Thyroid gland (tissue), 4 donors: ENCODE measurements around the gene TLCD1. TPM values are rescaled to one million over a fixed set of nuclear protein-coding genes. Genes with fewer than 3 reads are reported as not detected.
A peak's percentile ranks its signal among the peaks of the same experiment; 100 is the strongest.

ENCODE experiments used
- DNase-seq, 2 donors: peaks; one replicate each; pipeline ENCODE4 v3.0.0-alpha.2; 2019
- H3K27ac ChIP-seq, 3 donors: fragments of 200-600 bp; sonication (generic); 1 replicate in 2 of 3; 2 replicates in 1 of 3; pipeline ENCODE4 v1.5.1; 2016 to 2019; ENCODE audit warnings: mild to moderate bottlenecking in 1 of 3, moderate library complexity in 1 of 3
- H3K27me3 ChIP-seq: fragments of 200-600 bp; sonication (generic); one replicate; pipeline ENCODE4 v1.5.1; 2019
- H3K36me3 ChIP-seq, 2 donors: fragments of 200-600 bp; sonication (generic); one replicate each; pipeline ENCODE4 v1.5.1; 2016 to 2019
- H3K4me1 ChIP-seq, 2 donors: fragments of 200-600 bp; sonication (generic); one replicate each; pipeline ENCODE4 v1.5.1; 2017 to 2019
- H3K4me3 ChIP-seq, 3 donors: fragments of 200-600 bp; sonication (generic); replicated peaks in 1 of 3; 1 replicate in 2 of 3; 2 replicates in 1 of 3; pipeline ENCODE4 v1.5.1; 2016; ENCODE audit warnings: mild to moderate bottlenecking in 1 of 3
- H3K9me3 ChIP-seq: fragments of 200-600 bp; sonication (generic); one replicate; pipeline ENCODE4 v1.5.1; 2017
- POLR2A ChIP-seq, 2 donors: fragments of 450-650 bp; IDR thresholded peaks; one replicate each; pipeline ENCODE4 v1.6.1; 2017; ENCODE audit warnings: antibody characterized with exemption in 2 of 2, mild to moderate bottlenecking in 2 of 2, moderate library complexity in 1 of 2
- WGBS, 2 donors: methylation state at CpG; one replicate each; pipeline ENCODE4 v1.1.5; 2017; 5-methylcytosine and 5-hydroxymethylcytosine counted together
- intact Hi-C: fragments of 100-400 bp; cut with DNase I; formaldehyde crosslinking; loops from one replicate; pipeline ENCODE4 v1.15.1; 2023
- total RNA-seq, 4 donors: library from RNA; depleted of rRNA; stranded (reverse); fragments of >200 nt; gene quantifications; one replicate each; pipeline ENCODE4 v1.2.3, GENCODE V29; 2016
- TF ChIP-seq, protein P1 (sequence below), 6 experiments: fragments of 200-600 bp in 3 of 6; fragments of 450-650 bp in 3 of 6; sonication (generic) in 3 of 6; IDR thresholded peaks; one replicate each; pipeline ENCODE4 v1.5.1; 2016 to 2019; ENCODE audit warnings: antibody characterized with exemption in 6 of 6, mild to moderate bottlenecking in 2 of 6, inconsistent platforms in 1 of 6, moderate library complexity in 1 of 6

The TLCD1 gene
- total RNA-seq, 4 donors from 2014 or later: 1.6 to 21.4 (median 5.1) TPM

- WGBS, 2 donors: 94% methylated on average over 4 of the region's 4 CpGs
- no peak overlapping the region for H3K27ac ChIP-seq
- H3K36me3 ChIP-seq: peaks cover 82 to 85% of the 10 kb centered on the region in 2 donors
- H3K27me3 ChIP-seq: no peaks in the 10 kb centered on the region
- no peak for DNase-seq
- no peak for TF ChIP-seq POLR2A (IDR thresholded peaks at IDR 0.05)
- TF ChIP-seq, protein P1, sequence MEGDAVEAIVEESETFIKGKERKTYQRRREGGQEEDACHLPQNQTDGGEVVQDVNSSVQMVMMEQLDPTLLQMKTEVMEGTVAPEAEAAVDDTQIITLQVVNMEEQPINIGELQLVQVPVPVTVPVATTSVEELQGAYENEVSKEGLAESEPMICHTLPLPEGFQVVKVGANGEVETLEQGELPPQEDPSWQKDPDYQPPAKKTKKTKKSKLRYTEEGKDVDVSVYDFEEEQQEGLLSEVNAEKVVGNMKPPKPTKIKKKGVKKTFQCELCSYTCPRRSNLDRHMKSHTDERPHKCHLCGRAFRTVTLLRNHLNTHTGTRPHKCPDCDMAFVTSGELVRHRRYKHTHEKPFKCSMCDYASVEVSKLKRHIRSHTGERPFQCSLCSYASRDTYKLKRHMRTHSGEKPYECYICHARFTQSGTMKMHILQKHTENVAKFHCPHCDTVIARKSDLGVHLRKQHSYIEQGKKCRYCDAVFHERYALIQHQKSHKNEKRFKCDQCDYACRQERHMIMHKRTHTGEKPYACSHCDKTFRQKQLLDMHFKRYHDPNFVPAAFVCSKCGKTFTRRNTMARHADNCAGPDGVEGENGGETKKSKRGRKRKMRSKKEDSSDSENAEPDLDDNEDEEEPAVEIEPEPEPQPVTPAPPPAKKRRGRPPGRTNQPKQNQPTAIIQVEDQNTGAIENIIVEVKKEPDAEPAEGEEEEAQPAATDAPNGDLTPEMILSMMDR (IDR thresholded peaks at IDR 0.05): no peak
- intact Hi-C loops: no loop called here
- peaks cover 0 to 12% of the 10 kb centered on the region in 2 donors for H3K4me1 ChIP-seq
- no peaks in the 10 kb centered on the region for H3K9me3 ChIP-seq
- H3K4me3 ChIP-seq: no peak overlapping the region
Measured at GRCh38 chr17:28688481-28688880, 37.6 kb downstream of the TLCD1 start.

DNA sequence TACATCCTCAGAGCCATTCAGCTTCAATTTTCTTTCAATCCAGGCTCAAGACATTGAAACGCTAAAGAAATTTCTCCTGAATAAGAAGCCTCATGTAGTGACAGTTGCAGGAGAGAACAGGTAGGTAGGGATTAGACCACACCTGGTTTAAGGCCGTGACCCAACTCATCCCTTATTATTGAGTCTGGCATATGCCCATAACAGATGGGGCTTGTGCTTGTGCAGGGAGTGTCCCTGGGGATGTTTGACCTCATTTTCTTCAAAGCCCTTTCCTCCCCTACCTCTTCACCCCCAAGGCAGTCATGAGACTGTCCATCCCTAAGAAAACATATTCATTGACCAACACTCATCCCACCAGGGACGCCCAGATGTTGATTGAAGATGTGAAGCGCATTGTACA is 39.7 kb downstream of the TLCD1 start:
- WGBS, 2 donors: 90 to 94% methylated on average over 4 of the region's 4 CpGs
- H3K27ac ChIP-seq: peak overlapping the region in 2 of 3 donors; percentile 29 to 53
- peaks cover 0 to 12% of the 10 kb centered on the region in 2 donors for H3K4me1 ChIP-seq
- no peaks in the 10 kb centered on the region for H3K9me3 ChIP-seq
- no peak overlapping the region for H3K4me3 ChIP-seq
- intact Hi-C loops: loop anchor here (2.0 kb wide), 1 partner anchor 63 kb away; no protein-coding TSS in a partner anchor
- H3K36me3 ChIP-seq: peaks cover 92 to 93% of the 10 kb centered on the region in 2 donors
- TF ChIP-seq, protein P1 (IDR thresholded peaks at IDR 0.05): no peak
- TF ChIP-seq POLR2A (IDR thresholded peaks at IDR 0.05): no peak
- DNase-seq: no peak
- no peaks in the 10 kb centered on the region for H3K27me3 ChIP-seq

- no peak overlapping the region for H3K4me3 ChIP-seq
- peaks cover 0 to 12% of the 10 kb centered on the region in 2 donors for H3K4me1 ChIP-seq
- no peaks in the 10 kb centered on the region for H3K9me3 ChIP-seq
- 69 to 71% methylated on average over 5 of the region's 5 CpGs for WGBS, 2 donors
- H3K27ac ChIP-seq: peak overlapping the region in 2 of 3 donors; percentile 29 to 53
- no peak for DNase-seq
- TF ChIP-seq POLR2A (IDR thresholded peaks at IDR 0.05): no peak
- no peaks in the 10 kb centered on the region for H3K27me3 ChIP-seq
- intact Hi-C loops: no loop called here
- peaks cover 91 to 93% of the 10 kb centered on the region in 2 donors for H3K36me3 ChIP-seq
Measured at GRCh38 chr17:28685366-28685765, 40.7 kb downstream of the TLCD1 start.

GRCh38 chr17:28684963-28685362 is 41.1 kb downstream of the TLCD1 start:
- no peak for TF ChIP-seq POLR2A (IDR thresholded peaks at IDR 0.05)
- TF ChIP-seq, protein P1 (IDR thresholded peaks at IDR 0.05): peak in 4 of 6 experiments; percentile 35 to 68 (median 60)
- WGBS, 2 donors: 4 to 32% methylated on average over 3 of the region's 3 CpGs
- Histone ChIP-seq H3K27me3 (no peaks in the 10 kb centered on the region), H3K9me3 (no peaks in the 10 kb centered on the region), H3K36me3 (peaks cover 91 to 93% of the 10 kb centered on the region in 2 donors), H3K27ac (peak overlapping the region in 2 of 3 donors; percentile 41 to 53), H3K4me1 (peaks cover 0 to 12% of the 10 kb centered on the region in 2 donors), H3K4me3 (no peak overlapping the region)
- intact Hi-C loops: no loop called here
- peak; percentile 92 to 94 for DNase-seq

- H3K4me3 ChIP-seq: no peak overlapping the region
- no peaks in the 10 kb centered on the region for H3K9me3 ChIP-seq
- H3K4me1 ChIP-seq: peaks cover 0 to 12% of the 10 kb centered on the region in 2 donors
- no peak for DNase-seq
- 90 to 91% methylated on average over 11 of the region's 11 CpGs for WGBS, 2 donors
- TF ChIP-seq, protein P1 (IDR thresholded peaks at IDR 0.05): no peak
- no peak for TF ChIP-seq POLR2A (IDR thresholded peaks at IDR 0.05)
- no peak overlapping the region for H3K27ac ChIP-seq
- intact Hi-C loops: no loop called here
- H3K36me3 ChIP-seq: peaks cover 91 to 93% of the 10 kb centered on the region in 2 donors
- no peaks in the 10 kb centered on the region for H3K27me3 ChIP-seq
Measured at GRCh38 chr17:28682655-28683054, 43.4 kb downstream of the TLCD1 start.
